Camera-type eye (tissue), 1 donor: ENCODE measurements around the gene VILL. TPM values are rescaled to one million over a fixed set of nuclear protein-coding genes. Genes with fewer than 3 reads are reported as not detected.

Source experiments
- total RNA-seq: library from RNA; depleted of rRNA; stranded (reverse); fragments of >200 nt; gene quantifications from one replicate; pipeline ENCODE4 v1.2.3, GENCODE V29; 2014

The VILL gene
- 14.9 TPM for total RNA-seq

GRCh38 chr3:37990527-37990926 lies at the start of gene VILL:
TSS of gene VILL (plus strand) at chr3:37990786. CDS start at chr3:37993673, 2,887 bp downstream.

GRCh38 chr3:38029400-38030125 lies 39.0 kb downstream of the VILL start, which contains the start of gene PLCD1:
TSS of gene PLCD1 (minus strand) at chr3:38029642. CDS start at chr3:38029539, 103 bp downstream.

GRCh38 chr3:38039101-38039898 lies 48.7 kb downstream of the VILL start, which contains the start of gene DLEC1:
TSS of gene DLEC1 (plus strand) at chr3:38039208. CDS start at chr3:38039226, 18 bp downstream.

Other genes starting within 250 kb of the VILL start
- 25.8 TPM for gene CTDSPL, start 128.9 kb upstream of the VILL start, total RNA-seq
- 25.6 TPM for gene PLCD1, start 38.9 kb downstream of the VILL start, total RNA-seq
- gene DLEC1, start 48.4 kb downstream of the VILL start, total RNA-seq, result 0.33 TPM
- 38.9 TPM for gene ACAA1, start 146.3 kb downstream of the VILL start, total RNA-seq
- gene MYD88, start 147.9 kb downstream of the VILL start, total RNA-seq, result 20.4 TPM
- gene OXSR1, start 174.8 kb downstream of the VILL start, total RNA-seq, result 48.1 TPM